ENCODE data around the gene SH3PXD2B.

Gene SH3PXD2B

GRCh38 chr5:172325452-172325851 is 128.9 kb downstream of the SH3PXD2B start:
- H3K27ac ChIP-seq, result no peak overlapping the region
- TF ChIP-seq, protein P1, sequence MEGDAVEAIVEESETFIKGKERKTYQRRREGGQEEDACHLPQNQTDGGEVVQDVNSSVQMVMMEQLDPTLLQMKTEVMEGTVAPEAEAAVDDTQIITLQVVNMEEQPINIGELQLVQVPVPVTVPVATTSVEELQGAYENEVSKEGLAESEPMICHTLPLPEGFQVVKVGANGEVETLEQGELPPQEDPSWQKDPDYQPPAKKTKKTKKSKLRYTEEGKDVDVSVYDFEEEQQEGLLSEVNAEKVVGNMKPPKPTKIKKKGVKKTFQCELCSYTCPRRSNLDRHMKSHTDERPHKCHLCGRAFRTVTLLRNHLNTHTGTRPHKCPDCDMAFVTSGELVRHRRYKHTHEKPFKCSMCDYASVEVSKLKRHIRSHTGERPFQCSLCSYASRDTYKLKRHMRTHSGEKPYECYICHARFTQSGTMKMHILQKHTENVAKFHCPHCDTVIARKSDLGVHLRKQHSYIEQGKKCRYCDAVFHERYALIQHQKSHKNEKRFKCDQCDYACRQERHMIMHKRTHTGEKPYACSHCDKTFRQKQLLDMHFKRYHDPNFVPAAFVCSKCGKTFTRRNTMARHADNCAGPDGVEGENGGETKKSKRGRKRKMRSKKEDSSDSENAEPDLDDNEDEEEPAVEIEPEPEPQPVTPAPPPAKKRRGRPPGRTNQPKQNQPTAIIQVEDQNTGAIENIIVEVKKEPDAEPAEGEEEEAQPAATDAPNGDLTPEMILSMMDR (IDR thresholded peaks at IDR 0.05), result no peak
- no peak for TF ChIP-seq ZFX (IDR thresholded peaks at IDR 0.05; ENCODE audit: borderline replicate concordance)

DNA sequence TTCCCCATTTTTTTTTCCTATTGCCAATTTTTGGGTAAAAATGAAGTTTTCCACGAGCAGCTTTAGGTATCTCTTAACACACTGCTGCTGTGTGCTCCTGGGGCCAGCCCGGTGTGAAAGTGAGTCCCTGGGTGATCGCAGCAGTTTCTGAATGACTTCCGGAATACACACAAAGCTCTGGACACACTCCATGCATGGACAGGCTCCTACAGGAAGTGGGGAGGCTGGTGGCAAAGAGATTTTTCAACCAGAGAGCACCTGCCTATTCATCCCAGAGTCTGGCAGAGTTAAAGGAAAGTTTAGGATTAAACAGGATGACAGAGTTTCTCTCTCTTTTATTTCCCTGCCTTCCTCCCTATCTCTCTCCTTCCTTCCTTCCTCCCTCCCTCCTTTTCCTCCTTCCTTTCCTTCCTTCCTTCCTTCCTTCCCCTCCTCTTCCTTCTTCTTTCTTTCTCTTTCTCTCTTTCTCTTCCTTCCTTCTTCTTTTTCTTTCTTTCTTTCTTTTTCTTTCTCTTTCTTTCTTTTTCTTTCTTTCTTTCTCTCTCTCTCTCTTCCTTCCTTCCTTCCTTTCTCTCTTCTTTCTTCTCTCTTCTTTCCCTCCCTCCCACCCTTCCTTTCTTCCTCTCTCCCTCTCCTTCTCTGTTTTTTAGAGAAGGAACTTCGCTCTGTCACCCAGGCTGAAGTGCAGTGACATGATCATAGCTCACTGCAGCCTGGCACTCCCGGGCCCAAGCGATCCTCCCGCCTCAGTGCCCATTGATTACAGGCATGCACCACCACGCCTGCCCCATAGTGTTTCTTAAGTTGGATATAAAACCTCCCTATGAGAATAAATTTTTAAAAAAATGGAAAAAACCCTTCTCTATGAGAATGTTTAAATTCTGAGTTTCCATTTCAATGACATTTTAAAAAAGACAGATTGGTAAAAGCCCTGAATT is 132.0 kb downstream of the SH3PXD2B start:
- TF ChIP-seq, protein P1 (IDR thresholded peaks at IDR 0.05), result no peak
- no peak for TF ChIP-seq ZFX (IDR thresholded peaks at IDR 0.05; ENCODE audit: borderline replicate concordance)
- H3K27ac ChIP-seq, result no peak overlapping the region

GRCh38 chr5:172321593-172321992 is 132.7 kb downstream of the SH3PXD2B start:
- TF ChIP-seq, protein P1 (IDR thresholded peaks at IDR 0.05), result no peak
- no peak for TF ChIP-seq ZFX (IDR thresholded peaks at IDR 0.05; ENCODE audit: borderline replicate concordance)
- H3K27ac ChIP-seq, result no peak overlapping the region

GRCh38 chr5:172319708-172320441 is 134.4 kb downstream of the SH3PXD2B start:
- TF ChIP-seq, protein P1 (IDR thresholded peaks at IDR 0.05), result no peak
- TF ChIP-seq ZFX (IDR thresholded peaks at IDR 0.05; ENCODE audit: borderline replicate concordance), result no peak
- H3K27ac ChIP-seq, result no peak overlapping the region

DNA sequence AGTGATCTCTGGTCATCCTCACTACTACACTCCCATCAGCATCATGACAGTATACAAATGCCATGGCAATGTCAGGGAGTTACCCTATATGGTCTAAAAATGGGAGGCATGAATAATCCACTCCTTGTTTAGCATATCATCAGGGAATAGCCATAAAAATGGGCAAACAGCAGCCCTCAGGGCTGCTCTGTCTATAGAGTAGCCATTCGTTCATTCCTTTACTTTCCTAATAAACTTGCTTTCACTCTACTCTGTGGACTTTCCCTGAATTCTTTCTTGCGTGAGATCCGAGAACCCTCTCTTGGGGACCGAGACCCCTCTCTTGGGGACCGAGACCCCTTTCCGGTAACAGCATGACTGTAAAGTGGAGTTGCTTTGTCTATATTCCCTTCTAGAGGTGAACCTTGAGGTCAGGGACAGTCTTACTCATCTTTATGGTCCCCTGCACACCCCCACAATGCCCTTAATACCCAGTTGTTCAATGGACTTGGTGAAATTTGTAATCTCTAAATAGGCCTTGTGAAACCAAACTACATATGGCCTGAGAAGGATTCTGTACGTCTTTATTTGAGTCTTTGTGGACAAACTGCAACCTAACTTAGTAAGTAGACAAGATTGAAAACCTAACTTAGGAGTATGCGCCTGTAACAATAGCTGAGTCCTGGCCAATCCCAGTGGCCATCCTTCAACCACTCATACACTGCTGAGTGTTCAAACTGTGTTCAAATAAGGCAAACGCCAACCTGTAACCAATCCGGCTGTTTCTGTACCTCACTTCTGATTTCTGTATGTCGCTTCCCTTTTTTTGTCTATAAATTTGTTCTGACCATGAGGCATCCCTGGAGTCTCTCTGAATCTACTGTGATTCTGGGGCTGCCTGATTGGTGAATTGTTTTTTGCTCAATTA is 138.5 kb downstream of the SH3PXD2B start:
- TF ChIP-seq, protein P1 (IDR thresholded peaks at IDR 0.05), result no peak
- no peak for TF ChIP-seq ZFX (IDR thresholded peaks at IDR 0.05; ENCODE audit: borderline replicate concordance)
- no peak overlapping the region for H3K27ac ChIP-seq

DNA sequence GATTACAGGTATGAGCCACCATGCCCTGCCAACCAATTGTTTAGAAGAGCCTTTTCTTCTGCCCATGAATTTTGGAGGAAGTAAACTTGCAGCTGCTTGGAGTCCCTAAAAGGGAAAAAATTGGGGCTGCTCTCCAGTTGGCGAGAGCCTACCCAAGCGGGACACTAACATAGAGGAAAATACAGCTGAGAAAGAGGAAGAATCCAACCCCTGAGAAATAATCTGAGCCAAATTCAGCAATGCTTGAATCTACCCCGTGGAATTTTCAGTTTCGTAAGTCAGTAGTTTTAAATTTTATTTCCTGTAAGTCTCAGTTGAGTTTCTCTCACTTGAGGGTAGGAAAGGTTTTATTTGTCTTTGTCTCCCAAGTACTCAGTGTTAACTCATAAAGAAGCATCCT is 140.4 kb downstream of the SH3PXD2B start:
- TF ChIP-seq, protein P1 (IDR thresholded peaks at IDR 0.05), result no peak
- no peak for TF ChIP-seq ZFX (IDR thresholded peaks at IDR 0.05; ENCODE audit: borderline replicate concordance)
- no peak overlapping the region for H3K27ac ChIP-seq

Data from 22Rv1 (cell line).